Esophagus squamous epithelium (tissue), 5 donors: ENCODE measurements around the gene TBL1X. TPM values are rescaled to one million over a fixed set of nuclear protein-coding genes. Genes with fewer than 3 reads are reported as not detected.
A peak's percentile ranks its signal among the peaks of the same experiment; 100 is the strongest.

ENCODE experiments used
- DNase-seq: peaks from one replicate; lab custom pipeline; 2025; lab: John Stamatoyannopoulos, UW
- H3K27ac ChIP-seq, 4 donors: fragments of 200-600 bp; sonication (generic); one replicate each; pipeline ENCODE4 v1.5.1; 2016 to 2019; ENCODE audit warnings: mild to moderate bottlenecking in 1 of 4
- H3K27me3 ChIP-seq, 4 donors: fragments of 200-600 bp; sonication (generic); 1 replicate in 3 of 4; 2 replicates in 1 of 4; pipeline versions ENCODE4 v1.5.1 to v1.6.0; 2017 to 2021; ENCODE audit warnings: antibody characterized with exemption in 1 of 4
- H3K36me3 ChIP-seq, 3 donors: fragments of 200-600 bp; sonication (generic); one replicate each; pipeline ENCODE4 v1.5.1; 2016 to 2019
- H3K4me1 ChIP-seq, 3 donors: fragments of 200-600 bp; sonication (generic); one replicate each; pipeline ENCODE4 v1.5.1; 2017 to 2019
- H3K4me3 ChIP-seq, 4 donors: fragments of 200-600 bp; sonication (generic); 1 replicate in 3 of 4; 2 replicates in 1 of 4; pipeline ENCODE4 v1.5.1; 2016 to 2019; ENCODE audit warnings: mild to moderate bottlenecking in 2 of 4, moderate library complexity in 1 of 4
- H3K9me3 ChIP-seq, 3 donors: fragments of 200-600 bp; sonication (generic); one replicate each; pipeline ENCODE4 v1.5.1; 2016 to 2019
- CTCF ChIP-seq, 6 experiments: fragments of 450-650 bp in 4 of 6; fragments of 200-600 bp in 2 of 6; sonication (generic) in 2 of 6; IDR thresholded peaks; one replicate each; pipeline ENCODE4 v1.5.1; 2016 to 2019; ENCODE audit warnings: antibody characterized with exemption in 6 of 6, mild to moderate bottlenecking in 4 of 6, moderate library complexity in 4 of 6
- POLR2A ChIP-seq, 4 donors: fragments of 450-650 bp; IDR thresholded peaks; one replicate each; pipeline ENCODE4 v1.6.1; 2017; ENCODE audit warnings: antibody characterized with exemption in 4 of 4, mild to moderate bottlenecking in 4 of 4, moderate library complexity in 3 of 4
- WGBS, 2 donors: methylation state at CpG; one replicate each; pipeline ENCODE4 v1.1.5; 2018; 5-methylcytosine and 5-hydroxymethylcytosine counted together
- intact Hi-C: fragments of 100-400 bp; cut with DNase I; formaldehyde crosslinking; loops from one replicate; pipeline ENCODE4 v1.15.0; 2022
- total RNA-seq, 4 donors: library from RNA; depleted of rRNA; stranded (reverse); fragments of >200 nt; gene quantifications; one replicate each; pipeline ENCODE4 v1.1.0, GENCODE V29; 2016
- donor health status: DM: yes; HTN: yes; CAD: no.

TBL1X gene
- total RNA-seq, 4 donors from 2014 or later = 17.5 to 24.2 (median 21.8) TPM

GRCh38 chrX:9466124-9466495 lies 1.3 kb downstream of the TBL1X start:
- WGBS, 2 donors = 14% methylated on average over 15 of the region's 31 CpGs; no CpG with 5 or more reads in 1 of the 2 donors
- peaks cover 21 to 54% (median 23%) of the 10 kb centered on the region in 3 donors for H3K4me1 ChIP-seq
- H3K4me3 ChIP-seq = peak overlapping the region; percentile 62 to 79 (median 69)
- peak overlapping the region; percentile 82 to 88 (median 86) for H3K27ac ChIP-seq
- intact Hi-C loops = no loop called here
- peak; percentile 0 for DNase-seq
- no peaks in the 10 kb centered on the region for H3K27me3 ChIP-seq
- H3K36me3 ChIP-seq = no peaks in the 10 kb centered on the region
- H3K9me3 ChIP-seq = no peaks in the 10 kb centered on the region
- TF ChIP-seq POLR2A (IDR thresholded peaks at IDR 0.05) (no peak), CTCF (IDR thresholded peaks at IDR 0.05) (no peak)

- H3K27me3 ChIP-seq = no peaks in the 10 kb centered on the region
- intact Hi-C loops = no loop called here
- H3K36me3 ChIP-seq = no peaks in the 10 kb centered on the region
- peak overlapping the region; percentile 62 to 79 (median 69) for H3K4me3 ChIP-seq
- 36 to 45% methylated on average over 6 of the region's 6 CpGs for WGBS, 2 donors
- TF ChIP-seq POLR2A (IDR thresholded peaks at IDR 0.05) (no peak), CTCF (IDR thresholded peaks at IDR 0.05) (no peak)
- no peak for DNase-seq
- H3K27ac ChIP-seq = peak overlapping the region in 1 of 4 donors; percentile 88
- H3K9me3 ChIP-seq = no peaks in the 10 kb centered on the region
- peaks cover 21 to 54% (median 23%) of the 10 kb centered on the region in 3 donors for H3K4me1 ChIP-seq
These were observed 1.9 kb downstream of the TBL1X start for GRCh38 chrX:9466736-9467135.

- WGBS, 2 donors = 69 to 97% methylated on average over 5 to 11 of the region's 11 CpGs
- Histone ChIP-seq H3K4me1 (peaks cover 20 to 54% (median 23%) of the 10 kb centered on the region in 3 donors), H3K36me3 (no peaks in the 10 kb centered on the region), H3K9me3 (no peaks in the 10 kb centered on the region), H3K27ac (no peak overlapping the region), H3K4me3 (no peak overlapping the region), H3K27me3 (no peaks in the 10 kb centered on the region)
- intact Hi-C loops = no loop called here
- no peak for DNase-seq
- TF ChIP-seq POLR2A (IDR thresholded peaks at IDR 0.05) (no peak), CTCF (IDR thresholded peaks at IDR 0.05) (no peak)
These were observed 2.3 kb downstream of the TBL1X start for GRCh38 chrX:9467146-9467545.

GRCh38 chrX:9467751-9468150 lies 2.9 kb downstream of the TBL1X start:
- Histone ChIP-seq H3K4me1 (peaks cover 14 to 48% (median 17%) of the 10 kb centered on the region in 3 donors), H3K9me3 (no peaks in the 10 kb centered on the region), H3K27me3 (no peaks in the 10 kb centered on the region), H3K4me3 (peak overlapping the region in 1 of 4 donors; percentile 6), H3K36me3 (no peaks in the 10 kb centered on the region), H3K27ac (no peak overlapping the region)
- DNase-seq = no peak
- WGBS, 2 donors = 65 to 72% methylated on average over 3 to 11 of the region's 11 CpGs
- intact Hi-C loops = no loop called here
- TF ChIP-seq POLR2A (IDR thresholded peaks at IDR 0.05) = no peak
- no peak for TF ChIP-seq CTCF (IDR thresholded peaks at IDR 0.05)

GRCh38 chrX:9471571-9471985 lies 6.7 kb downstream of the TBL1X start:
- Histone ChIP-seq H3K9me3 (no peaks in the 10 kb centered on the region), H3K4me3 (no peak overlapping the region), H3K36me3 (no peaks in the 10 kb centered on the region), H3K27me3 (no peaks in the 10 kb centered on the region), H3K27ac (no peak overlapping the region), H3K4me1 (peaks cover 0 to 24% (median 3%) of the 10 kb centered on the region in 3 donors)
- 71 to 83% methylated on average over 10 to 12 of the region's 12 CpGs for WGBS, 2 donors
- no peak for DNase-seq
- TF ChIP-seq CTCF (IDR thresholded peaks at IDR 0.05) = no peak
- intact Hi-C loops = no loop called here
